LNCAP (cell line): Measurements from ENCODE around the gene FRMPD4.

Experiments
- CTCF ChIP-seq: fragments of 450-650 bp; IDR thresholded peaks from 2 replicates; pipeline ENCODE4 v1.5.1; 2017; ENCODE audit warnings: mild to moderate bottlenecking

The FRMPD4 gene

GRCh38 chrX:12463873-12464272 is 325.6 kb downstream of the FRMPD4 start:
- no peak for TF ChIP-seq CTCF

- TF ChIP-seq CTCF = no peak
Observed at GRCh38 chrX:12467321-12467720, 329.0 kb downstream of the FRMPD4 start.

GRCh38 chrX:12469296-12469695 is 331.0 kb downstream of the FRMPD4 start:
- TF ChIP-seq CTCF = no peak

- TF ChIP-seq CTCF = no peak
Observed at GRCh38 chrX:12471061-12471460, 332.8 kb downstream of the FRMPD4 start.

- TF ChIP-seq CTCF = no peak
Observed at GRCh38 chrX:12480956-12481355, 342.7 kb downstream of the FRMPD4 start.

GRCh38 chrX:12488220-12488619 is 349.9 kb downstream of the FRMPD4 start:
- TF ChIP-seq CTCF = no peak

- no peak for TF ChIP-seq CTCF
Observed at GRCh38 chrX:12488771-12489170, 350.5 kb downstream of the FRMPD4 start.

GRCh38 chrX:12489341-12489740 is 351.1 kb downstream of the FRMPD4 start:
- TF ChIP-seq CTCF = no peak
